ENCODE results near the gene WWOX. TPM values are rescaled to one million over a fixed set of nuclear protein-coding genes. Genes with fewer than 3 reads are reported as not detected.
"Not testable (repeated sequence)": the region's sequence is repeated elsewhere in the genome, so short reads cannot be mapped to it uniquely, and the experiment has no call there.

Gene WWOX
- total and polyA plus RNA-seq, 3 donors from 2014 or later, result 20.6 to 76.7 (median 64.1) TPM

- 96 to 98% methylated on average over 4 of the region's 4 CpGs for WGBS, 2 donors
- Histone ChIP-seq H3K36me3 (ENCODE audit: low read depth, missing control alignments) (no peaks in the 10 kb centered on the region), H3K4me1 (peaks cover 3% of the 10 kb centered on the region), H3K9me3 (no peaks in the 10 kb centered on the region), H3K27ac (no peak overlapping the region), H3K4me3 (no peak overlapping the region), H3K27me3 (no peaks in the 10 kb centered on the region)
- intact Hi-C loops (cut with DNase I; ENCODE audit: low total_unique reads), result no loop called here
- TF ChIP-seq, protein P1, sequence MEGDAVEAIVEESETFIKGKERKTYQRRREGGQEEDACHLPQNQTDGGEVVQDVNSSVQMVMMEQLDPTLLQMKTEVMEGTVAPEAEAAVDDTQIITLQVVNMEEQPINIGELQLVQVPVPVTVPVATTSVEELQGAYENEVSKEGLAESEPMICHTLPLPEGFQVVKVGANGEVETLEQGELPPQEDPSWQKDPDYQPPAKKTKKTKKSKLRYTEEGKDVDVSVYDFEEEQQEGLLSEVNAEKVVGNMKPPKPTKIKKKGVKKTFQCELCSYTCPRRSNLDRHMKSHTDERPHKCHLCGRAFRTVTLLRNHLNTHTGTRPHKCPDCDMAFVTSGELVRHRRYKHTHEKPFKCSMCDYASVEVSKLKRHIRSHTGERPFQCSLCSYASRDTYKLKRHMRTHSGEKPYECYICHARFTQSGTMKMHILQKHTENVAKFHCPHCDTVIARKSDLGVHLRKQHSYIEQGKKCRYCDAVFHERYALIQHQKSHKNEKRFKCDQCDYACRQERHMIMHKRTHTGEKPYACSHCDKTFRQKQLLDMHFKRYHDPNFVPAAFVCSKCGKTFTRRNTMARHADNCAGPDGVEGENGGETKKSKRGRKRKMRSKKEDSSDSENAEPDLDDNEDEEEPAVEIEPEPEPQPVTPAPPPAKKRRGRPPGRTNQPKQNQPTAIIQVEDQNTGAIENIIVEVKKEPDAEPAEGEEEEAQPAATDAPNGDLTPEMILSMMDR (IDR thresholded peaks at IDR 0.05), result no peak
- no peak for TF ChIP-seq POLR2A (IDR thresholded peaks at IDR 0.05)
- no peak for DNase-seq
Measured at GRCh38 chr16:78690510-78690909, 591.1 kb downstream of the WWOX start.

DNA sequence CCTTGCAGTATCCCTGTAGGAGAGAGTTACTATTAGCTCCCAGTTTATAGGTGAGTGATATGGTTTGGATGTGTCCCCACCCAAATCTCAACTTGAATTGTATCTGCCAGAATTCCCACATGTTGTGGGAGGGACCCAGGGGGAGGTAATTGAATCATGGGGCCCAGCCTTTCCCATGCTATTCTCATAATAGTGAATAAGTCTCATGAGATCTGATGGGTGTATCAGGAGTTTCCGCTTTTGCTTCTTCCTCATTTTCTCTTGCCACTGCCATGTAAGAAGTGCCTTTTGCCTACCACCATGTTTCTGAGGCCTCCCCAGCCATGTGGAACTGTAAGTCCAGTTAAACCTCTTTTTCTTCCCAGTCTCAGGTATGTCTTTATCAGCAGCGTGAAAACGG, 592.3 kb downstream of the WWOX start:
- H3K9me3 ChIP-seq; H3K4me1 ChIP-seq; H3K4me3 ChIP-seq; DNase-seq; intact Hi-C loops (cut with DNase I; ENCODE audit: low total_unique reads); H3K27me3 ChIP-seq; H3K36me3 ChIP-seq (ENCODE audit: low read depth, missing control alignments); H3K27ac ChIP-seq: not testable (repeated sequence)
- 75 to 80% methylated on average over 3 of the region's 3 CpGs for WGBS, 2 donors

- 90 to 93% methylated on average over 5 of the region's 5 CpGs for WGBS, 2 donors
- Histone ChIP-seq H3K9me3 (no peaks in the 10 kb centered on the region), H3K4me3 (no peak overlapping the region), H3K4me1 (peaks cover 3% of the 10 kb centered on the region), H3K27ac (no peak overlapping the region), H3K36me3 (ENCODE audit: low read depth, missing control alignments) (no peaks in the 10 kb centered on the region), H3K27me3 (no peaks in the 10 kb centered on the region)
- DNase-seq, result no peak
- TF ChIP-seq, protein P1 (IDR thresholded peaks at IDR 0.05), result no peak
- no peak for TF ChIP-seq POLR2A (IDR thresholded peaks at IDR 0.05)
- intact Hi-C loops (cut with DNase I; ENCODE audit: low total_unique reads), result no loop called here
Measured at GRCh38 chr16:78693496-78693895, 594.0 kb downstream of the WWOX start.

GRCh38 chr16:78694414-78694813, 595.0 kb downstream of the WWOX start:
- Histone ChIP-seq H3K4me1 (peaks cover 2% of the 10 kb centered on the region), H3K4me3 (no peak overlapping the region), H3K27me3 (no peaks in the 10 kb centered on the region), H3K27ac (no peak overlapping the region), H3K9me3 (no peaks in the 10 kb centered on the region), H3K36me3 (ENCODE audit: low read depth, missing control alignments) (no peaks in the 10 kb centered on the region)
- intact Hi-C loops (cut with DNase I; ENCODE audit: low total_unique reads), result no loop called here
- no peak for DNase-seq
- WGBS, 2 donors, result 94 to 97% methylated on average over 3 of the region's 3 CpGs
- no peak for TF ChIP-seq POLR2A (IDR thresholded peaks at IDR 0.05)
- TF ChIP-seq, protein P1 (IDR thresholded peaks at IDR 0.05), result no peak

DNA sequence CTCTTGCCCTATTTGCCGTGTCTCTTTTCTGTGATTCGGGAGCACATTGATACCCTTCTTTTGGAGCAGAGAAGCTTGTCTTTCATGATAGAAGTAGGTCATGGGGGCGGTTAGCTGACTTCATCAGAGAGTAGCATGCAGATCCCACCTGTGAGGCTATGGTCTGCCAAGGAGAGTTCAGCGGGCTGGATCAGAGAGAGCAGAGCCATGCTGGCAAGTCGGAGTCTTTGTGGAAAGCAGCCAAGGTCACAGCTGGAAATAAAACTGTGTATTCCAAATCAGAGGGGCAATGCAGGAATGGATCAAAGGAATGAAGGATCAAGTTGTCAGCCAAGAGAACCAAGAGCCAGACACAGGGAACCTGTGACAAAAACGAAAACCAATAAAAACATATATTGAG, 595.9 kb downstream of the WWOX start:
- H3K36me3 ChIP-seq (ENCODE audit: low read depth, missing control alignments), result no peaks in the 10 kb centered on the region
- DNase-seq, result no peak
- no peak overlapping the region for H3K27ac ChIP-seq
- H3K9me3 ChIP-seq, result no peaks in the 10 kb centered on the region
- no peak overlapping the region for H3K4me3 ChIP-seq
- no peaks in the 10 kb centered on the region for H3K27me3 ChIP-seq
- H3K4me1 ChIP-seq, result no peaks in the 10 kb centered on the region
- TF ChIP-seq, protein P1 (IDR thresholded peaks at IDR 0.05), result no peak
- TF ChIP-seq POLR2A (IDR thresholded peaks at IDR 0.05), result no peak
- intact Hi-C loops (cut with DNase I; ENCODE audit: low total_unique reads), result no loop called here
- WGBS, 2 donors, result 36 to 43% methylated on average over 6 of the region's 6 CpGs
